H1 (cell line): Measurements from ENCODE around the gene PSD2. TPM values are rescaled to one million over a fixed set of nuclear protein-coding genes. Genes with fewer than 3 reads are reported as not detected.

Experiments
- CTCF ChIA-PET: fragments of 300-600 bp; sonication (Branson Sonifier 250); formaldehyde crosslinking; loops from one replicate; lab custom pipeline; 2021; ENCODE audit not compliant: partially characterized antibody; lab: Charles Lee
- POLR2A ChIA-PET: fragments of 300-600 bp; sonication (Branson Sonifier 250); formaldehyde crosslinking; loops from one replicate; lab custom pipeline; 2021; ENCODE audit warnings: inconsistent platforms; ENCODE audit not compliant: partially characterized antibody; lab: Charles Lee
- DNase-seq, 2 experiments: peaks; one replicate each; pipeline versions ENCODE4 v3.0.0 to v3.0.0-alpha.2; 2010 to 2022; ENCODE audit warnings: low spot score in 2 of 2, low read depth in 1 of 2, mixed read lengths in 1 of 2
- FAIRE-seq: peaks from 2 replicates; lab custom pipeline; 2011; peaks lifted over from hg19 to GRCh38; lab: Jason Lieb, UNC
- H2AFZ ChIP-seq: 2 replicates; pipeline ENCODE4 v1.8.1; 2012; ENCODE audit warnings: low read length, inconsistent platforms
- H2AK5ac ChIP-seq: 2 replicates; pipeline ENCODE4 v1.6.1; 2013; ENCODE audit warnings: low read depth, low read length
- H2BK120ac ChIP-seq: replicated peaks from 2 replicates; pipeline ENCODE3; 2013; ENCODE audit warnings: low read depth, low read length, inconsistent platforms
- H2BK12ac ChIP-seq: 2 replicates; pipeline ENCODE4 v1.6.1; 2013; ENCODE audit warnings: low read depth, low read length
- H2BK15ac ChIP-seq: 2 replicates; pipeline ENCODE4 v1.6.1; 2013; ENCODE audit warnings: low read length
- H2BK20ac ChIP-seq: 2 replicates; pipeline ENCODE4 v1.6.1; 2013; ENCODE audit warnings: low read length
- H2BK5ac ChIP-seq: 2 replicates; pipeline ENCODE4 v1.6.1; 2013; ENCODE audit warnings: low read depth, low read length
- H3K14ac ChIP-seq: 2 replicates; pipeline ENCODE4 v1.6.1; 2013; ENCODE audit warnings: inconsistent platforms; ENCODE audit not compliant: insufficient read length
- H3K18ac ChIP-seq: 2 replicates; pipeline ENCODE4 v1.6.1; 2013; ENCODE audit warnings: low read length; ENCODE audit errors: extremely low read depth
- H3K23ac ChIP-seq: 2 replicates; pipeline ENCODE4 v1.6.1; 2013; ENCODE audit warnings: inconsistent platforms; ENCODE audit not compliant: insufficient read length
- H3K23me2 ChIP-seq: 2 replicates; pipeline ENCODE4 v1.6.1; 2013; ENCODE audit warnings: low read depth, low read length
- H3K27ac ChIP-seq: 2 replicates; pipeline ENCODE4 v1.6.1; 2011; ENCODE audit warnings: low read depth, low read length, inconsistent platforms
- H3K27me3 ChIP-seq, 4 experiments: replicated peaks in 1 of 4; 1 replicate in 1 of 4; 2 replicates in 3 of 4; pipeline versions ENCODE4 v1.6.1 to v1.8.1; 2011 to 2013; ENCODE audit warnings: low read length in 3 of 4, mild to moderate bottlenecking in 3 of 4, inconsistent platforms in 2 of 4, mixed read lengths in 2 of 4, moderate library complexity in 1 of 4; ENCODE audit not compliant: control insufficient read depth in 3 of 4, insufficient read depth in 3 of 4; ENCODE audit errors: extremely low read depth in 1 of 4
- H3K36me3 ChIP-seq, 4 experiments: 2 replicates each; pipeline versions ENCODE4 v1.6.1 to v1.8.1; 2011 to 2013; ENCODE audit warnings: mild to moderate bottlenecking in 4 of 4, low read length in 3 of 4, moderate library complexity in 2 of 4, control low read depth in 1 of 4, inconsistent platforms in 1 of 4; ENCODE audit not compliant: insufficient read depth in 4 of 4, control insufficient read depth in 2 of 4
- H3K4ac ChIP-seq: replicated peaks from 2 replicates; pipeline ENCODE3; 2013; ENCODE audit warnings: low read length, low read depth, mixed read lengths, inconsistent platforms; ENCODE audit not compliant: insufficient read length
- H3K4me1 ChIP-seq, 4 experiments: replicated peaks in 1 of 4; 1 replicate in 1 of 4; 2 replicates in 3 of 4; pipeline versions ENCODE4 v1.6.1 to v1.8.1; 2011 to 2013; ENCODE audit warnings: low read length in 3 of 4, inconsistent platforms in 2 of 4, mixed read lengths in 1 of 4; ENCODE audit not compliant: insufficient read depth in 4 of 4, control insufficient read depth in 3 of 4
- H3K4me2 ChIP-seq, 2 experiments: 2 replicates each; pipeline versions ENCODE4 v1.6.1 to v1.8.1; 2011 to 2013; ENCODE audit warnings: low read depth in 2 of 2, low read length in 2 of 2, control low read depth in 1 of 2, inconsistent platforms in 1 of 2, mild to moderate bottlenecking in 1 of 2; ENCODE audit not compliant: insufficient read depth in 1 of 2
- H3K4me3 ChIP-seq, 4 experiments: fragments of 200-600, 300-600 bp in 1 of 4; sonication (generic), shearing (Covaris generic), sonication (Bioruptor Twin) in 1 of 4; 2 replicates each; pipeline versions ENCODE4 v1.5.1 to v1.8.1; 2011 to 2016; ENCODE audit warnings: low read length in 4 of 4, low read depth in 3 of 4, control low read depth in 2 of 4, inconsistent platforms in 2 of 4, mild to moderate bottlenecking in 2 of 4, mixed read lengths in 1 of 4, moderate library complexity in 1 of 4; ENCODE audit not compliant: insufficient read depth in 2 of 4; ENCODE audit errors: extremely low read depth in 1 of 4
- H3K56ac ChIP-seq: replicated peaks from 2 replicates; pipeline ENCODE3; 2013; ENCODE audit warnings: low read depth, mild to moderate bottlenecking, mixed read lengths, low read length, inconsistent platforms; ENCODE audit not compliant: insufficient read length
- H3K79me1 ChIP-seq: 2 replicates; pipeline ENCODE4 v1.6.1; 2013; ENCODE audit warnings: low read depth, low read length, control low read depth
- H3K79me2 ChIP-seq, 2 experiments: 2 replicates each; pipeline versions ENCODE4 v1.6.1 to v1.8.1; 2012 to 2013; ENCODE audit warnings: low read length in 2 of 2, mild to moderate bottlenecking in 2 of 2, inconsistent platforms in 1 of 2; ENCODE audit not compliant: insufficient read depth in 2 of 2, control insufficient read depth in 1 of 2
- H3K9ac ChIP-seq, 4 experiments: replicated peaks in 1 of 4; 1 replicate in 1 of 4; 2 replicates in 3 of 4; pipeline versions ENCODE4 v1.6.1 to v1.8.1; 2011 to 2013; ENCODE audit warnings: low read depth in 3 of 4, low read length in 3 of 4, control low read depth in 2 of 4, mild to moderate bottlenecking in 2 of 4, moderate library complexity in 2 of 4, inconsistent platforms in 1 of 4; ENCODE audit errors: extremely low read depth in 1 of 4
- H3K9me3 ChIP-seq, 2 experiments: 2 replicates each; pipeline versions ENCODE4 v1.6.1 to v1.8.1; 2012 to 2013; ENCODE audit warnings: mild to moderate bottlenecking in 2 of 2, moderate library complexity in 2 of 2, control low read depth in 1 of 2, inconsistent platforms in 1 of 2, low read depth in 1 of 2, low read length in 1 of 2, mixed read lengths in 1 of 2; ENCODE audit not compliant: insufficient read depth in 2 of 2
- H4K20me1 ChIP-seq, 2 experiments: replicated peaks in 1 of 2; 2 replicates each; pipeline versions ENCODE3 to v1.8.1; 2011 to 2013; ENCODE audit warnings: inconsistent platforms in 2 of 2, low read length in 2 of 2, mild to moderate bottlenecking in 1 of 2; ENCODE audit not compliant: insufficient read depth in 2 of 2, control insufficient read depth in 1 of 2
- H4K5ac ChIP-seq: 2 replicates; pipeline ENCODE4 v1.6.1; 2013; ENCODE audit warnings: low read length, low read depth, mixed read lengths, inconsistent platforms; ENCODE audit not compliant: insufficient read length
- H4K8ac ChIP-seq: 2 replicates; pipeline ENCODE4 v1.8.0; 2013; ENCODE audit warnings: mild to moderate bottlenecking, moderate library complexity, low read length, inconsistent platforms; ENCODE audit not compliant: insufficient read depth; ENCODE audit errors: extremely low read depth
- H4K91ac ChIP-seq: replicated peaks from 2 replicates; pipeline ENCODE3; 2013; ENCODE audit warnings: low read length, mixed read lengths, inconsistent platforms; ENCODE audit not compliant: insufficient read length
- CEBPB ChIP-seq: IDR thresholded peaks from 2 replicates; pipeline ENCODE4 v1.6.1; 2012; ENCODE audit warnings: low read depth, low read length
- SIX5 ChIP-seq: IDR thresholded peaks from 2 replicates; pipeline ENCODE4 v1.6.1; 2011; ENCODE audit warnings: mild to moderate bottlenecking, low read depth, low read length
- WGBS, 2 experiments: shearing (Covaris generic) in 1 of 2; methylation state at CpG; one replicate each; pipeline versions ENCODE4 v1.1.6 to v1.1.7; 2013 to 2015; ENCODE audit warnings: low lambda C conversion rate in 2 of 2, mixed read lengths in 2 of 2, inconsistent platforms in 1 of 2, low coverage in 1 of 2, missing lambda C conversion rate in 1 of 2; ENCODE audit not compliant: insufficient replicate concordance in 2 of 2, insufficient coverage in 1 of 2, insufficient read length in 1 of 2; ENCODE audit errors: extremely low coverage in 1 of 2, missing lambda C conversion rate in 1 of 2; 5-methylcytosine and 5-hydroxymethylcytosine counted together
- polyA plus RNA-seq, 7 experiments: library from polyadenylated mRNA; depleted of rRNA in 3 of 7; stranded (reverse) in 5 of 7; unstranded in 2 of 7; fragments of >200 nt in 5 of 7; fragments of 200-250 nt in 2 of 7; gene quantifications; 1 replicate in 5 of 7; 2 replicates in 1 of 7; 4 replicates in 1 of 7; pipeline versions ENCODE4 v1.2.1 to v1.2.3, GENCODE V29; 2011 to 2013; ENCODE audit warnings: missing spikeins in 2 of 7, mixed read lengths in 2 of 7
- total RNA-seq: library from RNA; stranded (reverse); fragmentation: NEBNext Ultra II Directional; extraction: Animal tissue kit (Norgen Biotek cat#: 25700); gene quantifications from 2 replicates; pipeline ENCODE4 v1.2.1, GENCODE V29; 2021

PSD2 gene
- total and polyA plus RNA-seq, 2 of the 8 experiments (the other 6 are each of a cell fraction or from before 2014, with no cell fraction given), result 0.06 to 0.14 TPM

DNA sequence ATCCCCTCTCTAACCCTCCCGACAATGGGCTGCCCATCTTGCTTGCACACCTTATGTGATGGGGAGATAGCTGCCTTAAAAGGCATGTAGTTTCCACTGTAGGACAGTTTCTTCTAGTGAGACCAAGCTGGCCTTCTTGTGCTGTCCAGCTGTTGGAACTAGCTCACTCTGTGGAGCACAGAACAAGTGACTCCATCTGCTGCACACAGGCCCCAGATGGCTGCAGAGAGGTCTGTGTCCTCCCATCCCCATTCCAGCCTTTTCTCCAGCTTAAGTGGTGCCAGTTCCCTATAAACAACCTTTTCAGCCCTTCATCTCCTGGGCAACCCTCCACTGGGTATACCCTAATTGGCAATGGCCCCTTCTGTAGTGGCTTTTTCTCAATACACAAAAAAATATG lies 18.7 kb upstream of the PSD2 start:
- WGBS, 2 experiments, result 85% methylated on average over 1 of the region's 1 CpG; no CpG with 5 or more reads in 1 of the 2 experiments
- Histone ChIP-seq H3K9me3 (no peaks in the 10 kb centered on the region), H4K8ac (no peak overlapping the region), H4K91ac (no peak overlapping the region), H4K20me1 (no peaks in the 10 kb centered on the region), H2BK20ac (no peak overlapping the region), H3K27me3 (peaks cover 0 to 5% (median 2%) of the 10 kb centered on the region in 4 experiments; a peak in 3 of 7 replicates), H2BK5ac (no peak overlapping the region), H2BK120ac (no peak overlapping the region), H2BK12ac (no peak overlapping the region), H3K4me3 (no peak overlapping the region), H4K5ac (no peak overlapping the region), H3K79me2 (no peaks in the 10 kb centered on the region), H3K4ac (no peak overlapping the region), H3K36me3 (no peaks in the 10 kb centered on the region), H3K79me1 (no peaks in the 10 kb centered on the region), H3K56ac (no peak overlapping the region), H3K4me1 (peaks cover 0 to 5% (median 4%) of the 10 kb centered on the region in 4 experiments; a peak in 4 of 7 replicates), H2AFZ (no peak overlapping the region), H3K4me2 (no peak overlapping the region), H3K27ac (no peak overlapping the region), H2BK15ac (no peak overlapping the region), H3K14ac (no peak overlapping the region), H3K23me2 (no peaks in the 10 kb centered on the region; the same call in 1 of the 2 replicates), H3K23ac (no peak overlapping the region), H3K18ac (no peak overlapping the region), H3K9ac (no peak overlapping the region), H2AK5ac (no peak overlapping the region)
- TF ChIP-seq CEBPB (no peak), SIX5 (no peak)
- no peak for FAIRE-seq
- ChIA-PET POLR2A (no interaction called here), CTCF (interaction anchor here (0.5 to 15.7 kb wide), 21 partner anchors 11 to 404 kb away, joined by 3 to 385 read pairs (median 6); no protein-coding TSS in a partner anchor)
- no peak for DNase-seq
